CD4-positive, alpha-beta T cell treated with Interferon alpha-2 for 1 hour (primary cell): Measurements from ENCODE around the gene C16orf46.

Source experiments
- DNase-seq, 2 donors: peaks; one replicate each; pipeline ENCODE4 v3.0.0-alpha.2; 2020 to 2022

C16orf46 gene

DNA sequence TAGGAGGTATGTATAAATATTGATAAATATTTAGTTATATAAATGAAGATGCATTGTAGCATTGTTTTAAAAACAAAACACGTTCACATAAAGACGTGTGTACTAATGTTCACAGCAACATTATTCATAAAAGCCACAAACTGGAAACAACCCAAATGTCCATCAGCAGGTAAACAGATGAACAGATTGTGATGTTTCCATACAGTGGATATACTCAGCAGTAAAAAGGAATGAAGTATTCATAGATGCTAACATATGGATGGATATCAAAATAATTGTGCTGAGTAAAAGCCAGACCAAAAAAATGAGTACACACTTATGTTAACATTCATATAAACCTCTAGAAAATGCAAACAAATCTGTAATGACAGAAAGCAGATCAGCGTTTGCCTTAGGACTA lies 64.1 kb downstream of the C16orf46 start:
- no peak for DNase-seq
